HG03460 (cell line): ENCODE data around the gene SDC3.

ENCODE experiments used
- ATAC-seq: cut with Tn5 transposase; IDR thresholded peaks from one replicate; pipeline ENCODE4 v1.9.1; 2021; ENCODE audit not compliant: unreplicated experiment

Gene SDC3

DNA sequence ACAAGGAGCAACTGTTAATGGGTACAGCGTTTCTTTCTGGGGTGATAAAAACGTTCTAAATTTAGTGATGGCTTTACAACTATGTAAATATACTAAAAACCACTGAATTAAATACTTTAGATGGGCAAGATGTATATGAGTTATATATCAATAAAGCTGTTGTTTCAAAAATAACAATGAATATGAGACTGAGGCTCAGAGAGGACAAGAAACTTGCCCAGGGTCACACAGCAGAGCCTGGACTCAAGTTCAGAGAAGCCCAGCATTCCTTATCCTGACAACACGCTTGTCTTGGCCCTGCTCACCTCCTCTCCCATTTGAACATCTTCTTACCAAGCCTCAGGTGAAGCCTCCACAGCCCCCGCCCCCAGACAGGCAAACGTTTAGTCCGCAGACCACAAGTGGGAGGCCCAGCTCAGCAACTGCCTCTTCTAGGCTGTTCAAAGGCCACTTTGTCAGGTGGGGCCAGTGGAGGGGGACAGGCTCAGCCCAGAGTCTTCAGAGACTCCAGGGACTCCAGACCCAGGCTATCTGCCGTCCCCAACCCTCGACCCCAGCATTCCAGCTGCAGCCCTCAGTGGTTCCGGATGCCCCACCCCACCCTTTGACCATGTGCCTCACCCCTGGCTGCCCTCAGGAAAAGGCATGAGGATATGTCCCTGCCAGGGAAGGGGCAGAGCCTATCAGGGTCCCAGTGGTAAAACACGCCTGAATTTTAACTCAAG lies 17.9 kb downstream of the SDC3 start:
- ATAC-seq, result no peak

DNA sequence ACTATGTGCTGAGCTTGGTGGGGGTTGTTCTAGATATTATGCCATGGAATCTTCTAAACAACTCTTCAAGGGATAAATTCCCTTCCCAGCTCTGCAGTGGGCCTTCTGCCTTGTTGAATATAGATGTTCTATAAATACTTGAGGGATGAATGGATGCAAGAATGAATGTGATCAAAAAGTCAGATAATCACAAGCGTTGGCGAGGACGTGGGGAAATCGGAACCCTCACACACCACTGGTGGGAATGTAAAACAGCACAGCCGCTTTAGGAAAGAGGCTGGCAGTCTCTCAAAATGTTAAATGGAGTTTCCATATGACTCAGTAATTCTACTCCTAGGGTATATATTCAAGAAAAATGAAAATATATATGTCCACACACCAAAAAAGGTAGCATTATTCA lies 19.0 kb downstream of the SDC3 start:
- no peak for ATAC-seq

- no peak for ATAC-seq
Measured at GRCh38 chr1:30888975-30889374, 19.6 kb downstream of the SDC3 start.

GRCh38 chr1:30888391-30888790 lies 20.2 kb downstream of the SDC3 start:
- no peak for ATAC-seq

GRCh38 chr1:30887485-30888315 lies 20.9 kb downstream of the SDC3 start:
- ATAC-seq, result no peak

DNA sequence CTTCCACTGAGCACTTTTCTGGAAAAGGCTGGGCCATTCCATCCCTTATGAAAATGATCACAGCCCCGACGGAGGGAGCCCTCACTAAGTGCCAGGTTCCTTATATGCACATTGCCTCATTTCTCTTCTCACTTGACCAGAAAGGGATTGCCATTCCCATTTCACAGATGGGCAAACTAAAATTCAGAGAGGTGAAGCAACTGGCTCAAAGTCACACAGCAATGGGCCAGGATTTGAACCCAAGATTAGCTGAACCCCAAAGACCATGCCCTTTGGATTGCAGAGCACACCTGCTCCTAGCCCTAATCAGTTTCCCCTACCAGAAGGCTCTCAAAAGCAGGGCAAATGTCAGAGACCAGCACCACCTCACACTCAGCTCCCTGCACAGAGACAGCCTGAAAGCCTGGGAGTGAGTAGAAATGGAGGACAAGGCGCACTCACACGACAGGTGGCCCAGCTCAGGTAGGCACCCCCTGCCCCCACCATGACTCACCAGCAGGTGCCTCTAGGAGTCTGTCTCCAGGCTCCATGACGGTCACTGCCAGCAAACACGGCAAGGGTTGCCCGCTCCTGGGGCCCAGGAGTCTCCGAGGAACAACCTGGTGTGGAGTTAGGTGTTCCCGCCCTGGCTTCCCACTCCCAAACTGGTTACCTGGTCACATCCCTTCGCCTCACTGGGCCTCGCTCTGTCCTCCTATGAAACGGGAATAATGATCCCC lies 21.7 kb downstream of the SDC3 start:
- no peak for ATAC-seq

GRCh38 chr1:30885570-30886522 lies 22.7 kb downstream of the SDC3 start:
- ATAC-seq, result no peak

- no peak for ATAC-seq
Measured at GRCh38 chr1:30884723-30885122, 23.8 kb downstream of the SDC3 start.

- ATAC-seq, result no peak
Measured at GRCh38 chr1:30883389-30884172, 25.0 kb downstream of the SDC3 start.

DNA sequence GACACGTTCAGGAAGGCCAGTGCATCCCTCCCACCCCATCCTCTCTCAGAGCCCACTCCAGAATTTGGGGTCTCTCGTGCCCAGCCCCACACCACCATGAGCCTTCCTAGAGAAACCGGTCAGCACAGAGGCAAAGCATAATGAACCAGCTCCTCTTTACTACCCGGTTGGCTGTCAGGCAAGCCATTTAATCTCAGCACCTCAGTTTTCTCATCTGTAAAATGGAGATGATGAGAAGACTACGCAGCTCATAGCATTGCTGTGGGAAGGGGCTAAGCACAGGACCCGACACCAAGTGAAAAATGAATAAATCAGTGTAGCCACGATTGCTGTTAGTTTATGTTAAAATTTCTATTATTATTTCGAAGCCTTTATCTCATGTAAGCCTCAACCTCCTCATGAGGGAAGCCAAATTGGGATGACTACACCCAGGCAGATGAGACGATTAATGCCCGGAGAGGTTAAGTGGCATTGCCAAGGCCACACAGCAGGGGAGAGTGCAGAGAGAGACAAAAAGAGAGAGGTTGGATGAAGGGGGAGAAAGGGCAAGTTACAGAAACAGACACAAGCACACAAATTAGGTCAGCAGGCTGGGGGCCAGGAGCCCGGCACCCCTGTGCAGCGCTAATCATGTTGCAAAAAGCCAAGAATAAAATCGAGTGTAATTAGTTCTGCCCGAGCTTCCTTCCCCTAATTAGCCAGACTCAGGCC lies 25.7 kb downstream of the SDC3 start:
- no peak for ATAC-seq

DNA sequence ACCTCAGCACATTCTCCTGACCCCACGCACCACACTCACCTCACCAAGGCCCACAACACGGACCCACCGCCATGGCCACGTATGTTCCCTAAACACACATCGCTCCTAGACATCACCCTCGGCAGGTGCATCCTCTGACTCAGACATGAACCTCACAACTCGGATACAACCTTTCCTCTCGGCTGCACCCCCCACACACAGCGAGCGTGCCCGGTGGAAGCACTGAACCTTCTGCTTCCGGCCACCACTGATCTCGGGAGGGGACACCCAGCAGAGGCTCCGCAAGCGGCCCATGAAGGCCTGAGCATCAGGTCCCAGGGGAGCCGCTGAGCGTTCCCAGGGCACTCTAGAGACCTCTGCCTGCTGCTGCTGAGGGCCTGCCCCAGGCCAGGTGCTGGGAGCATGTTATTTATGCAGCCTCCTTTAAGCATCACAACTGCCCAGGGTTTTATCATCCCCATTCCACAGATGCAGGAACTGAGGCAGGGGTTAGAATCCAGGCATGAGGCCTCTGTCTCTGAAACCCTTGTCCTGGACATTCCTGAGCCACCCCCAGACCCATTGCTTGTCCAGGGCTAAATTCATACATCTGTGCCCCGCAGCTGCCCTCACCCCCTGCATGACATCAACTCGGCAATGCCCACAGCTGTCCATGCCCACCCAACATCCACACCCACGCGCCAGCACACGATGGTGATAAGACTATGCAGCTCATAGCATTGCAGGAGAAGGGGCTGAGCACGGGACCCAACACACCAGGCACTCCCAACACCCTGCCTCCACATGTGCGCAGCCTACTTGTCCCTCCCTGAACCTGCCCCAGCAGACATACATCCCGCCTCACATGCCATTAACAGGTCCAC lies 27.0 kb downstream of the SDC3 start:
- ATAC-seq, result peak; percentile 60

DNA sequence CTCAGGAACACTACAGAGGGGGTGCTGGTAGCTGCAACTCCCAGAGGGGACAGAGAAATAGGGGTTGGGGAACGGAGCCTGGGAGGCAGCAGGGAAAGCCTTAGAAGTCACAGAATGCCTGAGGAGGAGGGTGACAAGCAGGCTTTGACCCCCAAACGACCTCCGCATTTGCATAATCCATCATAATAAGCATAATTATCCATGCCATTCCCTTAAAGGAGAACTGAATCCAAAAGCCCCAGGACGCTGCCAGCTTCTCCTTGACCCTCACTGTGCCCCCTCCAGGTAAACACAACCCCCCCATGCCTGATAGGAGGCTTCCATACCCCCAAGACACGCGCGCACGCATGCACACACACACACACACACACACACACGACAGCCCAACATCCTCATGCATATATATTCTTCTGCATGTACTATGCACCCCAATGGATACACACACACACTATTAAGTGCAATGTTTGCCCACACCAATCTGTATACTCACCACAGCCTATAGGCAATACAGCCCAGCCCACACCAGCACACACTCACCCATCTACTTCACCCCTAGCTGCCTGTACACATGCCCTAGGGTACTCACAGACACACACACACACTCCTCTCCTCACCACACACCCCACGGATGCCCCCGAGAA lies 27.8 kb downstream of the SDC3 start:
- no peak for ATAC-seq

DNA sequence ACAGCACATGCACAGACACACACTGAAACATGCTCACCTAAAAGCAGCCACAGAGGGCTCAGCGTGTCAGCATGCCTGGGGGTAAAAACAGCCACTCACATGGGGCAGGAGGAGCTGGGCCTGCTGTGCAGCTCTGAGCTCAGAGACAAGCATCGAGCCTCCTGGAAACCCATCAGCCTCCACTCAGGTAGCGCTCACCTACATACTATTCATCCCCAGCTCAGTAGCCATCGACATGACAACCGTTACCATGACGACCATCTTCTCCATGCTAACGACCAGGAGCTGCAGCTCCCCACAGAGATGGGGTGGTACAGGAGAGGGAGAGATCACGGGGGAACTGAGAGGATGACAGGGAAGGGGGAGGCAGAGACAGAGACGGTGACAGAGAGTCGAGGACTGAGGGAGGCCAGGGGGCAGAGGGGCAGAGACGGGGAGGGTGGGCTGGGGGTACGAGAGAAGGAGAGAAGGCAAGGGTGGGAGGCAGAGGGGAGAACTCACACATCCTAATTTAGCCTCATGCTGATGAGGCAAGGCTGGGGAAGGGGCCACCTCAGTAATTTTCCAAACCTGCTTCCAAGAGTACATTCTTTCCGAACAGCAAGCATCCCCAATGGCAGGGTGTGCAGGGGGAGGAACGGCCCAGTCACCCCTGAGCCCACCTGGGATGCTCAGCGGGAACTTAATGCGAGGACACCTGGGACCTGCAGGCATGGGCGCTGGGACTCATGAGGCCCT lies 28.4 kb downstream of the SDC3 start:
- ATAC-seq, result no peak

DNA sequence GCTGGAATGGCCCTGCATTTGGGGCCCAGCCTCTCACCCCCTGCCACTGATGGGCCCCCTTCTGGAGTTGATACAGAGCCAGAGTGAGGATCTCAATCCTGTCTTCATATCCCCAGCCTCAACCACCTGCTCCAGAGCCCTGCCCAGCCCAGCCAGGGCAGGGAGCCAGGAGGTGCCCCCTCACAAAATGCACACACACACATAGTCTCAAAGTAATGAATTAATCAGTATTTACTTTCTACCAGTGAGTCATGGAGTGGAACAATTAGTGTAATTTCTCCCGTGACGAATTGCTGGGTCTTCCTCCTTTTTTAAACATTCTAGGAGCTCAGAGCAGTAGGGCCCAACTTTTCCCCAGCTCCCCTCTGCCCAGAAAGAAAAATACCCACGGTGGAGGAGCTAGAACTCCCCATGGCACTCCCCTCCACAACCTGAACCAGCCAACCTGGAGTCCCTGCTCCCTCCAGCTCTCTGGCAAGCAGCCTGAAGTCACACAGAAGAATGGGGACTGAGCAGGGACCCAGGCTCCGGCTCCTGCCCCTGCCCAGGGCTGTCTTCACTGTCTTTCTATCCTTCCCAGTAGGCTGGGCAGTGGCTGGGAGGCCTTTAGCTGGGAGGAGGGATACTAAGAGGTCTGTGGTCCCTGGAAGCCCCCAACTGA lies 29.3 kb downstream of the SDC3 start:
- ATAC-seq, result no peak

- ATAC-seq, result no peak
Measured at GRCh38 chr1:30878559-30878958, 30.0 kb downstream of the SDC3 start.

- ATAC-seq, result no peak
Measured at GRCh38 chr1:30878016-30878415, 30.5 kb downstream of the SDC3 start.
